GM12892 (cell line): ENCODE measurements around the gene CNN1.
"Not testable (repeated sequence)": the region's sequence is repeated elsewhere in the genome, so short reads cannot be mapped to it uniquely, and the experiment has no call there.

ENCODE experiments used
- POLR2A ChIP-seq: IDR thresholded peaks from 2 replicates; pipeline ENCODE4 v1.6.1; 2011; ENCODE audit warnings: low read depth, low read length, control low read depth
- POLR2AphosphoS5 ChIP-seq: IDR thresholded peaks from 2 replicates; pipeline ENCODE4 v1.6.1; 2011; ENCODE audit warnings: low read depth, low read length, control low read depth
- TAF1 ChIP-seq: IDR thresholded peaks from 2 replicates; pipeline ENCODE4 v1.6.1; 2011; ENCODE audit warnings: low read depth, mild to moderate bottlenecking, control low read depth, low read length, borderline replicate concordance

DNA sequence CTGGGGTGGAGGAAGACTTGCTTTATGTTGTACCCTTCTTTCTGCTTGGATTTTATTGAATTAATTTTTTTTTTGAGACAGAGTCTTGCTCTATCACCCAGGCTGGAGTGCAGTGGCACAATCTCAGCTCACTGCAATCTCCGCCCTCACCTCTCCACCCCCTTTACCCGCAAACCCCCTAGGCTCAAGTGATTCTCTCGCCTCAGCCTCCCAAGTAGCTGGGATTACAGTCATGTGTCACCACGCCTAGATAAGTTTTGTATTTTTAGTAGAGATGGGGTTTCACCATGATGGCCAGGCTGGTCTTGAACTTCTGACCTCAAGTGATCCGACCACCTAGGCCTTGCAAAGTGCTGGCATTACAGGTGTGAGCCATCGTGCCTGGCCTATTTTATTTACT is 34.7 kb downstream of the CNN1 start:
- not testable (repeated sequence) for TF ChIP-seq POLR2AphosphoS5, TAF1, POLR2A
